ES-I3 (cell line): ENCODE measurements around the gene TMX1.

ENCODE experiments used
- H3K36me3 ChIP-seq: 2 replicates; pipeline ENCODE4 v1.6.1; 2013; ENCODE audit warnings: mild to moderate bottlenecking, low read length, control low read depth, moderate library complexity; ENCODE audit not compliant: insufficient read depth
- H3K4me1 ChIP-seq: 2 replicates; pipeline ENCODE4 v1.6.1; 2013; ENCODE audit warnings: mild to moderate bottlenecking, control low read depth, low read length; ENCODE audit not compliant: insufficient read depth
- H3K9ac ChIP-seq: 2 replicates; pipeline ENCODE4 v1.6.1; 2013; ENCODE audit warnings: low read depth, mild to moderate bottlenecking, low read length, moderate library complexity
- H3K9me3 ChIP-seq: 2 replicates; pipeline ENCODE4 v1.6.1; 2013; ENCODE audit warnings: mild to moderate bottlenecking, low read length, moderate library complexity; ENCODE audit not compliant: control insufficient read depth, insufficient read depth

The TMX1 gene, protein sequence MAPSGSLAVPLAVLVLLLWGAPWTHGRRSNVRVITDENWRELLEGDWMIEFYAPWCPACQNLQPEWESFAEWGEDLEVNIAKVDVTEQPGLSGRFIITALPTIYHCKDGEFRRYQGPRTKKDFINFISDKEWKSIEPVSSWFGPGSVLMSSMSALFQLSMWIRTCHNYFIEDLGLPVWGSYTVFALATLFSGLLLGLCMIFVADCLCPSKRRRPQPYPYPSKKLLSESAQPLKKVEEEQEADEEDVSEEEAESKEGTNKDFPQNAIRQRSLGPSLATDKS

DNA sequence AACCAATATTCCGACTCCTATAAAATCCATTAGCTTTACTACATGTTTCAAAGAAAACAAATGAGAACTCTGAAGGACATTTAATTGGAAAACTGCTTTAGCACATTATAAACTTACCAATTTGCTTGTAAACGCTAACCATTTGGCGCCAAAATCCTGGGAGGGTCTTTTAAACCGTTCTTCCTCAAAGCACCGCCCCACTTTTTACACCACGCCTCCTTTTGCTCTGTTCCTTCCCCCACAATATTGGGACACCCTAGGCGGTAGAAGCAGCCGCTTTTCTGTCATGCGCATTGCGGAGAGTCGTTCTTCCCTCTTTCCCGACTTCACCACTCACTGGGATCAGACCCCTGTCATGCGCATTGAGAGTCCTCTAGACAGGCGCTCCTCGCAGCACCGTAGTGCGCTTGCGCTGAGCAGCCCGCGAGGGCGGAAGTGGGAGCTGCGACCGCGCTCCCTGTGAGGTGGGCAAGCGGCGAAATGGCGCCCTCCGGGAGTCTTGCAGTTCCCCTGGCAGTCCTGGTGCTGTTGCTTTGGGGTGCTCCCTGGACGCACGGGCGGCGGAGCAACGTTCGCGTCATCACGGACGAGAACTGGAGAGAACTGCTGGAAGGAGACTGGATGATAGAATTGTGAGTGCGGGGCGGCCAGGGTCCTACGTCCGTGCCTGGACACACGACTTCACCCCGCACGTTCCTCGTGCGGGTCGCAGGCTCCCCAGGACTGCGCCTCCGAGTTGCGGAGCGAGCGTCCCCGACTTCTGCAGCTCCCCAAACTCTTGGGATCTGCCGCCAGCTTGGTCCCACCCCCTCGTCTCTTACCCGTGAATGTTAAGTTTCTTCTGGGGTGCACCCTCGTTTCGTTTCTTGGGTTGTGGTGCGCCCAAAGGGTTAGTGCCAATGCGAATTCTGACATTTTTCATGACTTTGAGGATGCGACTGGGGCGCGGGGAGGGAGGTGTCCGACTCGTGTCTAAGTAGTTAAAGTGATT lies at the start of gene TMX1:
Gene TMX1 (plus strand): TSS at position 435 of the 991 bp plus-strand sequence. CDS start 46 bp downstream, at position 481.
- peaks cover 12% of the 10 kb centered on the region for H3K4me1 ChIP-seq
- H3K36me3 ChIP-seq, result no peaks in the 10 kb centered on the region; the same call in 1 of the 2 replicates
- H3K9me3 ChIP-seq, result no peaks in the 10 kb centered on the region

GRCh38 chr14:51201890-51202289 lies 38.2 kb upstream of the TMX1 start:
- no peaks in the 10 kb centered on the region for H3K4me1 ChIP-seq
- no peaks in the 10 kb centered on the region; the same call in 1 of the 2 replicates for H3K9me3 ChIP-seq
- H3K36me3 ChIP-seq, result no peaks in the 10 kb centered on the region
- H3K9ac ChIP-seq, result no peak overlapping the region

More for the DNA sequence above, at the start of gene TMX1:
- peak within 1 kb of the TSS; percentile 91 for H3K9ac ChIP-seq

DNA sequence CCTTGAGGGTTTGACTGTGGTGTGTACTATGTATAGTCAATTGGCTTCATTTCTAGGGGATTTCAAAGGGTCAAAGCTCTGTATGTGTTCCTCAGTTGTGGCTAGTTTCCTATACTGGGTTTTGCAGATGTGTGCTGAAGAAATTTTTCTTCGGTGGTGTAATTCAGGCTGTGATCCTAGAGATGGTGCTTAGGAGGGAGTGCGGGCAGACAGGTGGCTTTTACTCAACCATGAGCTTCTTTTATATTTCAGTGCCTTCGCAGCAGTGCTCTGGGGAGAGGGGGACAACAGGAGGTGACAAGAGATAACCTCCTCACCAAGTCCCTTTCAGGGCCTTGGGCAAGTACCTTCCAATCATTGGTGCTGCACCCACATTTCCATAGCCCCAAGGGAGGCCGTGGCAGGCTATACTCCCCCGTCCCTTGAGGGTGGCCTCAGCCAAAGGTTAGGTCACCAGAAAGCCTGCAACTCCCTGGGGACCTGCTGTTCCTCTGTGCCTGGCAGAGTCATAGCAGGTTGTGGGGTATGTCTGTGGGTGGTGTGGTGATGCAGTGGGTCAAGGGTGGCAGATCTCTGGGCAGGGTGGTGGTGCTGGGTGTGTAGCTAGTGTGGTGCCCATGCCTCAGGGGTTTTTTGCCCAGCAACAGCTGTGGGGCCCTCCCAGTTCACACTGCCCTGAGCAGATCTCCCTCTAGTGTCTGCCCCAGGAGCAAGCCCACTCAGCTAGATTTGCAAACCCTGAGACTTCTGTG lies 37.0 kb upstream of the TMX1 start:
- no peak overlapping the region for H3K9ac ChIP-seq
- no peaks in the 10 kb centered on the region for H3K4me1 ChIP-seq
- no peaks in the 10 kb centered on the region; the same call in 1 of the 2 replicates for H3K9me3 ChIP-seq
- no peaks in the 10 kb centered on the region for H3K36me3 ChIP-seq

DNA sequence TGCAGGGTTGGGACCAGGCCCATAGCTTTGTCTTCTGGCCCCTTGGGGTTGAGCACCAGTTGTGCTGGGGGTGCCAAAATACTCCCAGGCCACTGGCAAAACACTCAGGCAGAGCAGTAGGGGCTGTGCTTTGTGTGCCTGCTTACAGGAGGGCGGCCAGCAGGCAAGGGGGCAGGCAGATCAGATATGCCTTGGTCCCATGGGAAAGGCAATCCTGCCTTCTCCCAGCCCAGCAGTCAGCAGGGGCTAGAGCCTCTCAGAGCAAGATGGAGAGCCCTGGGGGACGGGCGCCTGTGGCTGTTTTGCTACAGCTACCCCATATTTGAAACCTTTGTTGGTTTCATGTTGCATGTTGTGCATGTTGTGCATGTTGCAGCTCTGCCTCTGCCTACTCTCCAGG lies 36.2 kb upstream of the TMX1 start:
- Histone ChIP-seq H3K9ac (no peak overlapping the region), H3K9me3 (no peaks in the 10 kb centered on the region; the same call in 1 of the 2 replicates), H3K36me3 (no peaks in the 10 kb centered on the region), H3K4me1 (no peaks in the 10 kb centered on the region)

GRCh38 chr14:51205486-51205885 lies 34.6 kb upstream of the TMX1 start:
- Histone ChIP-seq H3K9me3 (no peaks in the 10 kb centered on the region; the same call in 1 of the 2 replicates), H3K4me1 (no peaks in the 10 kb centered on the region), H3K36me3 (no peaks in the 10 kb centered on the region), H3K9ac (no peak overlapping the region)

- no peaks in the 10 kb centered on the region for H3K4me1 ChIP-seq
- no peak overlapping the region for H3K9ac ChIP-seq
- H3K36me3 ChIP-seq, result no peaks in the 10 kb centered on the region
- H3K9me3 ChIP-seq, result no peaks in the 10 kb centered on the region; the same call in 1 of the 2 replicates
These were observed 33.6 kb upstream of the TMX1 start for GRCh38 chr14:51206462-51206861.

DNA sequence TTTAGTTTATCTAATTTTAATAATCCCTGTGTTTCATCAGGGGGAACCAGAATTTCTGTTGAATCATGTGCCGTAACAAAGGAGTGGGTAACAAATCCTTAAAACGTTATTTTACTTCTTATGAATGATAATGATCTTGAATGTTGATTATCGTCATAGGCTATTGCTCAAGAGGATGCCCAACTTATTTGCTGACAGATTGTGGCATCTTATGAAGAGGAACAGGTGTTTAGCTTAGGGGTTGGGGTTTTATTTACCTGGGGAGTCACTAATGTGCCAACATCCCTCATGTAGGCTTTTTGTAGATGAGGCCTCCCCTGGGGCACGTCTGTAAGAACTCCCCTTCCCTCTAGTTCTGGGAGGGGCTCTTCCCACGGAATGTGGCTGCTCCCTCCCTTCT lies 32.4 kb upstream of the TMX1 start:
- no peaks in the 10 kb centered on the region for H3K36me3 ChIP-seq
- H3K9ac ChIP-seq, result no peak overlapping the region
- H3K4me1 ChIP-seq, result no peaks in the 10 kb centered on the region
- no peaks in the 10 kb centered on the region; the same call in 1 of the 2 replicates for H3K9me3 ChIP-seq

DNA sequence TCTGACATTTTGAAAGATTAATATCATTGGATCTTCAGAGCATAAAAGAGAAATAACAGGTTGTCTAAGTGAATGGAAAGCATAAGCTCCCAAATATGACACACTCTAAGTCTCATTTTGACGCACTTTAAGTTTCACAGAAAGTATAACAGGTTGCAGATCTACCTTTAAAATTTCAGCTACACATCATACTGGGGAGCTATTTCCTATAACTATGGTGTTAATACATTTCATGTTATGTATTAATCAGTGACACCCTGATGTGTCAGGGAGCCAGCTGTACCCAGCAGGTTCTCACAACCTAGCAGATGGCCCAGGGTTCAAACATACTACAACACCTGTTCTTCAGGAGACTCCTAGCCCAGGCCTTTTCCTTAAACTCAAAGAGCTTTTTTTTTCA lies 31.1 kb upstream of the TMX1 start:
- no peak overlapping the region for H3K9ac ChIP-seq
- no peaks in the 10 kb centered on the region; the same call in 1 of the 2 replicates for H3K9me3 ChIP-seq
- H3K36me3 ChIP-seq, result no peaks in the 10 kb centered on the region
- no peaks in the 10 kb centered on the region for H3K4me1 ChIP-seq

DNA sequence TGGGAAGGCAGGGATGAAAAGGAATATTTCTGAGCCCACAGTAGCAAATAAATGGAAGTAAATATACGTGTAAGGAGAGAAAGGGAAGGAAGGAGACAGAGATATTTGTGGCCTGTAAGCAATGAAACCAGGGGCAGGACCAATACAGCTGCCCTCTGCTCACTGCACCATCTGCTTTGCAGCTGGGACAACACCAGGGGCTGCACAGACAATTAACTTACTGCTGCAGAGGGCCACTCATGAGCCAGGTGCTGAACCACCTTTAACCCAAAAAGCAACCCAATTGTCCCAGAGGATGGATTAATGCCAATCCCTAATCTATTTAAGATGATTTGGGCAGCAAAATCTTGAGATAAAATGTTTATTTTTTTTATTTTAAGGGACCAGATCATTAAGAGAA lies 30.6 kb upstream of the TMX1 start:
- H3K9ac ChIP-seq, result no peak overlapping the region
- H3K4me1 ChIP-seq, result no peaks in the 10 kb centered on the region
- H3K9me3 ChIP-seq, result no peaks in the 10 kb centered on the region; the same call in 1 of the 2 replicates
- no peaks in the 10 kb centered on the region for H3K36me3 ChIP-seq

GRCh38 chr14:51210594-51210993 lies 29.5 kb upstream of the TMX1 start:
- no peak overlapping the region for H3K9ac ChIP-seq
- H3K36me3 ChIP-seq, result no peaks in the 10 kb centered on the region
- H3K4me1 ChIP-seq, result no peaks in the 10 kb centered on the region
- no peaks in the 10 kb centered on the region for H3K9me3 ChIP-seq

DNA sequence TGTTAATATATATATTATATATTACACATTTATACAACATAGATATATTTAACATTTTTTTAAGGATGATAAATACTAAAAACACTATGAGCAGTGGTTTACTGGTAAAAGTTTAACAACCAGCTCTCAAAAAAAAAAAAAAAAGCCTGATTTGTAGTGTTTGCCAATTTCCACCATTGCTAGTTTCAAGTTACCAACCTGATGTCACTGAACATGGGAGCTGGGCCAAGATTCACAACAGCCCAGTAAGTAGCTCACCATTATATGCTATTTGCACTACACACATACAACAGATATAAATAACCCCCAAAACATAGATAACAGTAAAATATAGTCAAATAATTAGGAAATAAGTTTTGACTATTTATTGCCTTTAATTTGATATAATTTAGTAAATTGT lies 28.9 kb upstream of the TMX1 start:
- no peaks in the 10 kb centered on the region for H3K4me1 ChIP-seq
- no peak overlapping the region for H3K9ac ChIP-seq
- H3K36me3 ChIP-seq, result no peaks in the 10 kb centered on the region
- no peaks in the 10 kb centered on the region for H3K9me3 ChIP-seq

GRCh38 chr14:51216602-51217001 lies 23.4 kb upstream of the TMX1 start:
- H3K4me1 ChIP-seq, result no peaks in the 10 kb centered on the region
- no peaks in the 10 kb centered on the region for H3K36me3 ChIP-seq
- no peak overlapping the region for H3K9ac ChIP-seq
- no peaks in the 10 kb centered on the region for H3K9me3 ChIP-seq

DNA sequence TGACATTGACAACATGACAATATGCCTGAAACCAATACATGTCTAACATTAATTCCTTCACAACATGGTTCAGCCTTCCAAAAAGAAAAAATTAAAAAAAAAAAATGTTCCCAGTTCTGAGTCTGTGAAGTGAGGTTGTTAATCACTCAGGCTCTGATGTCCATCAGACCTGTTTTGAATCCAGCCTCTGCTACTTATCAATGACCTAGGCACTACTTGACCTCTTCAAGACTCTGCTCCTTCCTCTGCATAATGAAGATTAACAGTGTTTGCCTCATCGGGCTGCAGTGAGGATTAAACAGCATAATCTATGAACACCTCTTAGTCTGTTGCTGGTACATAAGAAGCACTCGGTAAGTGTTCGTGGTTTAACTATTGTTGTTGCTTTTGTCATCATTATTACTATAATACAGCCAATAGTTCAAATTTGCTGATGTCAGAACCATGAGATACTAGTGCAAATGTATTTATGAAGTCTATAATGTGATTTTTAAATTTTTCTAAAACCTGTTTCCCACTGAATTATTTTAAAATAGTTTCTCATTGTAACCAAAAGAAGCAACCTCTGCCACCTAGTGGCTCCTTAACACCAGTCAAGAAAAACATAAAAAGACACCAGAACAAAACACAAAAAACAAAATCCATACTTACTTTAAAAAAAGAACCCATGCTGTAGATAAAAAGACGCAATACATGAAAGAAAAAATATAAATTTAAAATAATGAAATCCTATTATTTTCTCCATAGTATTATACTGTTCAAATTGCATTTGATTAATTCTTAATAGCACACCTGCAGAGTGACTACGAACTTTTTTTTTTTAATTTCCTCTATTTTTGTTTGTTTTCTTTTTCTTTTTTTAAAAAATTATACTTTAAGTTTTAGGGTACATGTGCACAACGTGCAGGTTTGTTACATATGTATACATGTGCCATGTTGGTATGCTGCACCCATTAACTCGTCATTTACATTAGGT lies 20.3 kb upstream of the TMX1 start:
- Histone ChIP-seq H3K9me3 (0 out of 2 replicates have a peak, but pooled peaks cover 5% of the 10 kb centered on the region), H3K36me3 (no peaks in the 10 kb centered on the region), H3K4me1 (no peaks in the 10 kb centered on the region), H3K9ac (no peak overlapping the region)
